ENCODE results near the gene GYG2. TPM values are rescaled to one million over a fixed set of nuclear protein-coding genes. Genes with fewer than 3 reads are reported as not detected.
"Not testable (repeated sequence)": the region's sequence is repeated elsewhere in the genome, so short reads cannot be mapped to it uniquely, and the experiment has no call there.

Gene GYG2
- total and polyA plus RNA-seq, 2 of the 13 experiments (the other 11 are each of a cell fraction or from before 2014, with no cell fraction given): 20.0 to 24.3 TPM

GRCh38 chrX:2897690-2898623 lies 69.2 kb downstream of the GYG2 start (continued):
- TF ChIP-seq, protein P1, sequence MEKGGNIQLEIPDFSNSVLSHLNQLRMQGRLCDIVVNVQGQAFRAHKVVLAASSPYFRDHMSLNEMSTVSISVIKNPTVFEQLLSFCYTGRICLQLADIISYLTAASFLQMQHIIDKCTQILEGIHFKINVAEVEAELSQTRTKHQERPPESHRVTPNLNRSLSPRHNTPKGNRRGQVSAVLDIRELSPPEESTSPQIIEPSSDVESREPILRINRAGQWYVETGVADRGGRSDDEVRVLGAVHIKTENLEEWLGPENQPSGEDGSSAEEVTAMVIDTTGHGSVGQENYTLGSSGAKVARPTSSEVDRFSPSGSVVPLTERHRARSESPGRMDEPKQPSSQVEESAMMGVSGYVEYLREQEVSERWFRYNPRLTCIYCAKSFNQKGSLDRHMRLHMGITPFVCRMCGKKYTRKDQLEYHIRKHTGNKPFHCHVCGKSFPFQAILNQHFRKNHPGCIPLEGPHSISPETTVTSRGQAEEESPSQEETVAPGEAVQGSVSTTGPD (CRISPR knock-in tag; IDR thresholded peaks at IDR 0.05): peak; percentile 46; the same call in 1 of the 2 replicates
- TF ChIP-seq SAP130 (CRISPR knock-in tag; IDR thresholded peaks at IDR 0.05; ENCODE audit: low read depth): peak; percentile 25; the same call in 1 of the 2 replicates
- TF ChIP-seq UBTF (CRISPR knock-in tag; IDR thresholded peaks at IDR 0.05): 0 out of 2 replicates have a peak, but pooled peaks have one; percentile 11
- not testable (repeated sequence) for TF ChIP-seq GABPA (IDR thresholded peaks at IDR 0.05; ENCODE audit: low read depth, low read length); NR2F6 (CRISPR knock-in tag; IDR thresholded peaks at IDR 0.05); SOX6 (IDR thresholded peaks at IDR 0.05)
- TF ChIP-seq GABPA (CRISPR knock-in tag; IDR thresholded peaks at IDR 0.05; ENCODE audit: low read depth): peak; percentile 47; the same call in 1 of the 2 replicates
- TF ChIP-seq, protein P2, sequence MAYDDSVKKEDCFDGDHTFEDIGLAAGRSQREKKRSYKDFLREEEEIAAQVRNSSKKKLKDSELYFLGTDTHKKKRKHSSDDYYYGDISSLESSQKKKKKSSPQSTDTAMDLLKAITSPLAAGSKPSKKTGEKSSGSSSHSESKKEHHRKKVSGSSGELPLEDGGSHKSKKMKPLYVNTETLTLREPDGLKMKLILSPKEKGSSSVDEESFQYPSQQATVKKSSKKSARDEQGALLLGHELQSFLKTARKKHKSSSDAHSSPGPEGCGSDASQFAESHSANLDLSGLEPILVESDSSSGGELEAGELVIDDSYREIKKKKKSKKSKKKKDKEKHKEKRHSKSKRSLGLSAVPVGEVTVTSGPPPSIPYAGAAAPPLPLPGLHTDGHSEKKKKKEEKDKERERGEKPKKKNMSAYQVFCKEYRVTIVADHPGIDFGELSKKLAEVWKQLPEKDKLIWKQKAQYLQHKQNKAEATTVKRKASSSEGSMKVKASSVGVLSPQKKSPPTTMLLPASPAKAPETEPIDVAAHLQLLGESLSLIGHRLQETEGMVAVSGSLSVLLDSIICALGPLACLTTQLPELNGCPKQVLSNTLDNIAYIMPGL (CRISPR knock-in tag; IDR thresholded peaks at IDR 0.05; ENCODE audit: borderline replicate concordance in 1 of 2, low read depth in 1 of 2): peak in 1 of 2 experiments; percentile 40; a peak in 1 of 4 replicates
- TF ChIP-seq PAXIP1 (CRISPR knock-in tag; conservative IDR thresholded peaks at IDR 0.05): peak; percentile 25
- TF ChIP-seq NR2F6 (IDR thresholded peaks at IDR 0.05): peak; percentile 46
- peak; percentile 18; the same call in 1 of the 2 replicates for TF ChIP-seq CEBPB (IDR thresholded peaks at IDR 0.05; ENCODE audit: borderline replicate concordance, low read depth, low read length)
- peak; percentile 34; the same call in 1 of the 2 replicates for TF ChIP-seq TAF1 (CRISPR knock-in tag; IDR thresholded peaks at IDR 0.05)
- 0 out of 2 replicates have a peak, but pooled peaks have one; percentile 3 for TF ChIP-seq ZNF224 (CRISPR knock-in tag; IDR thresholded peaks at IDR 0.05)
- 0 out of 2 replicates have a peak, but pooled peaks have one; percentile 20 for TF ChIP-seq ZNF343 (CRISPR knock-in tag; IDR thresholded peaks at IDR 0.05)
- TF ChIP-seq SOX6 (CRISPR knock-in tag; IDR thresholded peaks at IDR 0.05): 0 out of 2 replicates have a peak, but pooled peaks have one; percentile 8
- TF ChIP-seq DMAP1 (CRISPR knock-in tag; IDR thresholded peaks at IDR 0.05): 0 out of 2 replicates have a peak, but pooled peaks have one; percentile 20
- TF ChIP-seq SALL1 (CRISPR knock-in tag; IDR thresholded peaks at IDR 0.05): peak; percentile 21; the same call in 1 of the 2 replicates
- TF ChIP-seq YY1 (IDR thresholded peaks at IDR 0.05; ENCODE audit: insufficient read depth, insufficient replicate concordance, low read depth, low read length): peak; percentile 25
- 0 out of 2 replicates have a peak, but pooled peaks have one; percentile 25 for TF ChIP-seq NR2C2 (CRISPR knock-in tag; IDR thresholded peaks at IDR 0.05; ENCODE audit: borderline replicate concordance)
- TF ChIP-seq POLR2G (IDR thresholded peaks at IDR 0.05; ENCODE audit: low read depth, low read length): peak; percentile 72
